Liver (tissue), 3 donors: ENCODE results near the gene ANKRD44.

Source experiments
- EGR1 ChIP-seq, 2 donors: IDR thresholded peaks; 2 replicates each; pipeline ENCODE4 v1.6.1; 2016 to 2018; ENCODE audit warnings: antibody characterized with exemption in 2 of 2, low read depth in 2 of 2
- FOXA1 ChIP-seq: IDR thresholded peaks from 2 replicates; pipeline ENCODE4 v1.6.1; 2016; ENCODE audit warnings: antibody characterized with exemption
- JUND ChIP-seq, 2 donors: IDR thresholded peaks; 2 replicates each; pipeline ENCODE4 v1.6.1; 2016; ENCODE audit warnings: antibody characterized with exemption in 2 of 2
- RAD21 ChIP-seq, 2 donors: IDR thresholded peaks; 2 replicates each; pipeline ENCODE4 v1.6.1; 2016; ENCODE audit warnings: antibody characterized with exemption in 2 of 2, mild to moderate bottlenecking in 2 of 2
- SP1 ChIP-seq: IDR thresholded peaks from 2 replicates; pipeline ENCODE4 v1.6.1; 2018; ENCODE audit warnings: antibody characterized with exemption, mild to moderate bottlenecking
- TAF1 ChIP-seq: conservative IDR thresholded peaks from 2 replicates; pipeline ENCODE4 v1.6.1; 2016; ENCODE audit warnings: antibody characterized with exemption, mild to moderate bottlenecking
- YY1 ChIP-seq: IDR thresholded peaks from 2 replicates; pipeline ENCODE4 v1.6.1; 2016; ENCODE audit warnings: antibody characterized with exemption, mild to moderate bottlenecking
- TF ChIP-seq, protein P1 (sequence below): fragments of 150-350 bp; IDR thresholded peaks from 2 replicates; pipeline ENCODE4 v1.5.1; 2017; ENCODE audit warnings: improper control_type of control experiment, low read depth, low read length; ENCODE audit not compliant: missing input control
- TF ChIP-seq, protein P2 (sequence below): IDR thresholded peaks from 2 replicates; pipeline ENCODE4 v1.6.1; 2016; ENCODE audit warnings: antibody characterized with exemption
- donor health status: healthy.
- donor health status: healthy.

DNA sequence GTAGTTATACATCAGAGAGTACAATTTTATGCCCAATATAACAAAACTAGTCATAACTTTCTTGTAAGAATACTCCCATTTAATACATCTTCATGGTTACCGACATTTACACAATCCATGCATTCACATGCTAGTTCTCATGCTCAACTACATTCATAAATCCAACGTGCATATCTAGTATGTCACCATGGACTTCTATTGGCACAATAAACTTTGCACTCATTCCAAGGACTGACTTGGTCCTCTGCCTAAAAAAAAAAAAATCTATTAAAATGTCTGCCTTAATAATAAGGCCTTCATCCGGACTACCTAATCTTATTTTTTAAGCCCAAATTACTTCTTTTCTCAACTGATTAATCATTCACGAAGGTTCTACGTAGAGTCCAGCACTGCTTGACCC is 276.3 kb downstream of the ANKRD44 start:
- TF ChIP-seq, protein P1, sequence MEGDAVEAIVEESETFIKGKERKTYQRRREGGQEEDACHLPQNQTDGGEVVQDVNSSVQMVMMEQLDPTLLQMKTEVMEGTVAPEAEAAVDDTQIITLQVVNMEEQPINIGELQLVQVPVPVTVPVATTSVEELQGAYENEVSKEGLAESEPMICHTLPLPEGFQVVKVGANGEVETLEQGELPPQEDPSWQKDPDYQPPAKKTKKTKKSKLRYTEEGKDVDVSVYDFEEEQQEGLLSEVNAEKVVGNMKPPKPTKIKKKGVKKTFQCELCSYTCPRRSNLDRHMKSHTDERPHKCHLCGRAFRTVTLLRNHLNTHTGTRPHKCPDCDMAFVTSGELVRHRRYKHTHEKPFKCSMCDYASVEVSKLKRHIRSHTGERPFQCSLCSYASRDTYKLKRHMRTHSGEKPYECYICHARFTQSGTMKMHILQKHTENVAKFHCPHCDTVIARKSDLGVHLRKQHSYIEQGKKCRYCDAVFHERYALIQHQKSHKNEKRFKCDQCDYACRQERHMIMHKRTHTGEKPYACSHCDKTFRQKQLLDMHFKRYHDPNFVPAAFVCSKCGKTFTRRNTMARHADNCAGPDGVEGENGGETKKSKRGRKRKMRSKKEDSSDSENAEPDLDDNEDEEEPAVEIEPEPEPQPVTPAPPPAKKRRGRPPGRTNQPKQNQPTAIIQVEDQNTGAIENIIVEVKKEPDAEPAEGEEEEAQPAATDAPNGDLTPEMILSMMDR = no peak
- no peak for TF ChIP-seq RAD21 (IDR thresholded peaks at IDR 0.05)
- TF ChIP-seq YY1 = no peak
- TF ChIP-seq JUND (IDR thresholded peaks at IDR 0.05) = no peak
- no peak for TF ChIP-seq TAF1
- TF ChIP-seq EGR1 (IDR thresholded peaks at IDR 0.05; ENCODE audit: low read depth in 2 of 2) = no peak
- no peak for TF ChIP-seq SP1
- TF ChIP-seq, protein P2, sequence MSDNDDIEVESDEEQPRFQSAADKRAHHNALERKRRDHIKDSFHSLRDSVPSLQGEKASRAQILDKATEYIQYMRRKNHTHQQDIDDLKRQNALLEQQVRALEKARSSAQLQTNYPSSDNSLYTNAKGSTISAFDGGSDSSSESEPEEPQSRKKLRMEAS = no peak
- no peak for TF ChIP-seq FOXA1
